K562 (cell line): ENCODE results near the gene SCN5A. TPM values are rescaled to one million over a fixed set of nuclear protein-coding genes. Genes with fewer than 3 reads are reported as not detected.

Source experiments
- ARHGAP35 ChIP-seq: fragments of 450-650 bp; IDR thresholded peaks from 2 replicates; pipeline ENCODE4 v1.6.1; 2018; ENCODE audit not compliant: partially characterized antibody
- CREM ChIP-seq: IDR thresholded peaks from 2 replicates; pipeline ENCODE4 v1.6.1; 2014; ENCODE audit warnings: antibody characterized with exemption, low read depth
- EHMT2 ChIP-seq: fragments of 450-650 bp; IDR thresholded peaks from 2 replicates; pipeline ENCODE4 v1.6.1; 2018; ENCODE audit warnings: antibody characterized with exemption
- HCFC1 ChIP-seq: IDR thresholded peaks from 2 replicates; pipeline ENCODE4 v1.6.1; 2012; ENCODE audit warnings: low read depth, low read length, improper control_type of control experiment
- HMG20B ChIP-seq: fragments of 250-450 bp; sonication (Bioruptor Pico); IDR thresholded peaks from 2 replicates; pipeline ENCODE4 v1.5.0; 2021; ENCODE audit warnings: mild to moderate bottlenecking
- MEIS2 ChIP-seq: fragments of 450-650 bp; IDR thresholded peaks from 2 replicates; pipeline ENCODE4 v1.6.1; 2014; ENCODE audit warnings: mild to moderate bottlenecking; ENCODE audit not compliant: partially characterized antibody
- NFYB ChIP-seq: IDR thresholded peaks from 2 replicates; pipeline ENCODE4 v1.6.1; 2011; ENCODE audit warnings: mild to moderate bottlenecking, moderate library complexity; ENCODE audit not compliant: insufficient read length; ENCODE audit errors: extremely low read depth
- RAD21 ChIP-seq, 2 experiments: fragments of 250-450 bp in 1 of 2; fragments of 450-650 bp in 1 of 2; sonication (Bioruptor Pico) in 1 of 2; formaldehyde crosslinking in 1 of 2; IDR thresholded peaks in 1 of 2; conservative IDR thresholded peaks in 1 of 2; 2 replicates each; pipeline versions ENCODE4 v1.4.0 to v1.8.0; 2020 to 2022; ENCODE audit warnings: mild to moderate bottlenecking in 2 of 2, moderate library complexity in 1 of 2
- TEAD4 ChIP-seq, 2 experiments: sonication (generic) in 1 of 2; formaldehyde crosslinking in 1 of 2; IDR thresholded peaks; 2 replicates each; pipeline versions ENCODE4 v1.6.1 to v1.8.0; 2012 to 2022; ENCODE audit warnings: borderline replicate concordance in 1 of 2, inconsistent platforms in 1 of 2, low read length in 1 of 2, mild to moderate bottlenecking in 1 of 2, missing genetic modification reagents in 1 of 2
- ZNF184 ChIP-seq: sonication (generic); formaldehyde crosslinking; IDR thresholded peaks from 2 replicates; pipeline ENCODE4 v1.5.0; 2020; ENCODE audit warnings: missing genetic modification reagents
- ZNF282 ChIP-seq: sonication (generic); formaldehyde crosslinking; IDR thresholded peaks from 2 replicates; pipeline ENCODE4 v1.8.1; 2023; ENCODE audit warnings: missing genetic modification reagents
- polyA plus RNA-seq, 8 experiments: library from polyadenylated mRNA; depleted of rRNA in 4 of 8; stranded (reverse) in 5 of 8; unstranded in 3 of 8; fragments of >200 nt; fragmentation: Nextera tagmentation in 2 of 8; fragmentation: Illumina TruSeq in 1 of 8; extraction: Ambion mirVana in 2 of 8; extraction: Trizol in 1 of 8; gene quantifications; 2 replicates each; pipeline versions ENCODE4 v1.2.1 to v1.2.3, GENCODE V29; 2011 to 2014; ENCODE audit warnings: inconsistent platforms in 1 of 8, missing spikeins in 1 of 8
- total RNA-seq, 7 experiments: library from RNA; depleted of rRNA in 6 of 7; stranded (reverse); fragments of >200 nt in 6 of 7; fragmentation: Illumina TruSeq in 2 of 7; extraction: Trizol in 2 of 7; gene quantifications; 2 replicates each; pipeline versions ENCODE4 v1.2.1 to v1.2.3, GENCODE V29; 2011 to 2021; ENCODE audit warnings: low replicate concordance in 1 of 7
- TF ChIP-seq, protein P1 (sequence below): IDR thresholded peaks from 2 replicates; pipeline ENCODE4 v1.6.1; 2011; ENCODE audit warnings: borderline replicate concordance, low read depth, mild to moderate bottlenecking, moderate library complexity, low read length; ENCODE audit not compliant: insufficient read depth, poor library complexity, severe bottlenecking
- TF ChIP-seq, protein P2 (sequence below): sonication (generic); formaldehyde crosslinking; IDR thresholded peaks from 2 replicates; pipeline ENCODE4 v1.8.0; 2022; ENCODE audit warnings: mild to moderate bottlenecking, low read depth, missing genetic modification reagents
- TF ChIP-seq, protein P3 (sequence below): fragments of 250-450 bp; sonication (Bioruptor Pico); IDR thresholded peaks from 2 replicates; pipeline ENCODE4 v1.8.0; 2022; ENCODE audit warnings: inconsistent platforms, mild to moderate bottlenecking, moderate library complexity, borderline replicate concordance
- TF ChIP-seq, protein P4 (sequence below), 2 experiments: fragments of 450-650 bp; formaldehyde crosslinking in 1 of 2; IDR thresholded peaks; 2 replicates each; pipeline versions ENCODE4 v1.4.0 to v1.6.1; 2014 to 2020; ENCODE audit warnings: mild to moderate bottlenecking in 2 of 2, borderline replicate concordance in 1 of 2, low read depth in 1 of 2

Gene SCN5A
- total and polyA plus RNA-seq, 9 of the 15 experiments (the other 6 are each of a cell fraction or from before 2014, with no cell fraction given), result 0.07 to 1.4 (median 0.21) TPM; not detected in 2

DNA sequence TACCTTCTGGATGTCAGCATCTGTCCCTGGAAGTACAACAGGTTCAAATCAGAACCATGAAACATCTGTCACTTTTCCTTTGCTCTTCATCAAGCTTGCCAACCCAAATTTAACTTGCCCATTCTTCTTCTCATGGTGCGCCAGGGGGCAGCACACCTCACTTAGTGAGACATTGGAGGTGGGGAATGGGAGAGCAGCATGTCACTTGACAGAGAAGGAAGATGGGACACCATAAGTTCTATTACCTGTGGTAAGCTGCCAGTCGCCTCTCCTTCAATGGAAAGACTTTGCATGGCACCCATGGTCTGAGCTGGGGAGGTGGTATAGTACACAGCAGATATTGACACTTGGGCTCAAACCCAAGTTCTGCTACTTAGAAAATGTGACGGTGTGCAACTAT, 2.9 kb downstream of the SCN5A start (continued):
- TF ChIP-seq, protein P1, sequence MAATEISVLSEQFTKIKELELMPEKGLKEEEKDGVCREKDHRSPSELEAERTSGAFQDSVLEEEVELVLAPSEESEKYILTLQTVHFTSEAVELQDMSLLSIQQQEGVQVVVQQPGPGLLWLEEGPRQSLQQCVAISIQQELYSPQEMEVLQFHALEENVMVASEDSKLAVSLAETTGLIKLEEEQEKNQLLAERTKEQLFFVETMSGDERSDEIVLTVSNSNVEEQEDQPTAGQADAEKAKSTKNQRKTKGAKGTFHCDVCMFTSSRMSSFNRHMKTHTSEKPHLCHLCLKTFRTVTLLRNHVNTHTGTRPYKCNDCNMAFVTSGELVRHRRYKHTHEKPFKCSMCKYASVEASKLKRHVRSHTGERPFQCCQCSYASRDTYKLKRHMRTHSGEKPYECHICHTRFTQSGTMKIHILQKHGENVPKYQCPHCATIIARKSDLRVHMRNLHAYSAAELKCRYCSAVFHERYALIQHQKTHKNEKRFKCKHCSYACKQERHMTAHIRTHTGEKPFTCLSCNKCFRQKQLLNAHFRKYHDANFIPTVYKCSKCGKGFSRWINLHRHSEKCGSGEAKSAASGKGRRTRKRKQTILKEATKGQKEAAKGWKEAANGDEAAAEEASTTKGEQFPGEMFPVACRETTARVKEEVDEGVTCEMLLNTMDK, result peak; percentile 91
- TF ChIP-seq ARHGAP35 (no peak), RAD21 (CRISPR knock-in tag; conservative IDR thresholded peaks at IDR 0.05 in 1 of 2, IDR thresholded peaks at IDR 0.05 in 1 of 2) (peak; percentile 77), ZNF184 (CRISPR knock-in tag) (no peak), TEAD4 (IDR thresholded peaks at IDR 0.05; ENCODE audit: low read length) (no peak), TEAD4 (CRISPR knock-in tag; IDR thresholded peaks at IDR 0.05; ENCODE audit: borderline replicate concordance) (no peak), ZNF282 (no peak), CREM (no peak), HCFC1 (no peak), EHMT2 (0 out of 2 replicates have a peak, but pooled peaks have one; percentile 33), NFYB (no peak), MEIS2 (no peak), HMG20B (CRISPR knock-in tag) (no peak)
- TF ChIP-seq, protein P2, sequence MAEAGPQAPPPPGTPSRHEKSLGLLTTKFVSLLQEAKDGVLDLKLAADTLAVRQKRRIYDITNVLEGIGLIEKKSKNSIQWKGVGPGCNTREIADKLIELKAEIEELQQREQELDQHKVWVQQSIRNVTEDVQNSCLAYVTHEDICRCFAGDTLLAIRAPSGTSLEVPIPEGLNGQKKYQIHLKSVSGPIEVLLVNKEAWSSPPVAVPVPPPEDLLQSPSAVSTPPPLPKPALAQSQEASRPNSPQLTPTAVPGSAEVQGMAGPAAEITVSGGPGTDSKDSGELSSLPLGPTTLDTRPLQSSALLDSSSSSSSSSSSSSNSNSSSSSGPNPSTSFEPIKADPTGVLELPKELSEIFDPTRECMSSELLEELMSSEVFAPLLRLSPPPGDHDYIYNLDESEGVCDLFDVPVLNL (CRISPR knock-in tag), result no peak
- TF ChIP-seq, protein P3, sequence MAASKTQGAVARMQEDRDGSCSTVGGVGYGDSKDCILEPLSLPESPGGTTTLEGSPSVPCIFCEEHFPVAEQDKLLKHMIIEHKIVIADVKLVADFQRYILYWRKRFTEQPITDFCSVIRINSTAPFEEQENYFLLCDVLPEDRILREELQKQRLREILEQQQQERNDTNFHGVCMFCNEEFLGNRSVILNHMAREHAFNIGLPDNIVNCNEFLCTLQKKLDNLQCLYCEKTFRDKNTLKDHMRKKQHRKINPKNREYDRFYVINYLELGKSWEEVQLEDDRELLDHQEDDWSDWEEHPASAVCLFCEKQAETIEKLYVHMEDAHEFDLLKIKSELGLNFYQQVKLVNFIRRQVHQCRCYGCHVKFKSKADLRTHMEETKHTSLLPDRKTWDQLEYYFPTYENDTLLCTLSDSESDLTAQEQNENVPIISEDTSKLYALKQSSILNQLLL (CRISPR knock-in tag), result no peak
- TF ChIP-seq, protein P4, sequence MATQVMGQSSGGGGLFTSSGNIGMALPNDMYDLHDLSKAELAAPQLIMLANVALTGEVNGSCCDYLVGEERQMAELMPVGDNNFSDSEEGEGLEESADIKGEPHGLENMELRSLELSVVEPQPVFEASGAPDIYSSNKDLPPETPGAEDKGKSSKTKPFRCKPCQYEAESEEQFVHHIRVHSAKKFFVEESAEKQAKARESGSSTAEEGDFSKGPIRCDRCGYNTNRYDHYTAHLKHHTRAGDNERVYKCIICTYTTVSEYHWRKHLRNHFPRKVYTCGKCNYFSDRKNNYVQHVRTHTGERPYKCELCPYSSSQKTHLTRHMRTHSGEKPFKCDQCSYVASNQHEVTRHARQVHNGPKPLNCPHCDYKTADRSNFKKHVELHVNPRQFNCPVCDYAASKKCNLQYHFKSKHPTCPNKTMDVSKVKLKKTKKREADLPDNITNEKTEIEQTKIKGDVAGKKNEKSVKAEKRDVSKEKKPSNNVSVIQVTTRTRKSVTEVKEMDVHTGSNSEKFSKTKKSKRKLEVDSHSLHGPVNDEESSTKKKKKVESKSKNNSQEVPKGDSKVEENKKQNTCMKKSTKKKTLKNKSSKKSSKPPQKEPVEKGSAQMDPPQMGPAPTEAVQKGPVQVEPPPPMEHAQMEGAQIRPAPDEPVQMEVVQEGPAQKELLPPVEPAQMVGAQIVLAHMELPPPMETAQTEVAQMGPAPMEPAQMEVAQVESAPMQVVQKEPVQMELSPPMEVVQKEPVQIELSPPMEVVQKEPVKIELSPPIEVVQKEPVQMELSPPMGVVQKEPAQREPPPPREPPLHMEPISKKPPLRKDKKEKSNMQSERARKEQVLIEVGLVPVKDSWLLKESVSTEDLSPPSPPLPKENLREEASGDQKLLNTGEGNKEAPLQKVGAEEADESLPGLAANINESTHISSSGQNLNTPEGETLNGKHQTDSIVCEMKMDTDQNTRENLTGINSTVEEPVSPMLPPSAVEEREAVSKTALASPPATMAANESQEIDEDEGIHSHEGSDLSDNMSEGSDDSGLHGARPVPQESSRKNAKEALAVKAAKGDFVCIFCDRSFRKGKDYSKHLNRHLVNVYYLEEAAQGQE (IDR thresholded peaks at IDR 0.05; ENCODE audit: borderline replicate concordance), result peak; percentile 64; the same call in 1 of the 2 replicates
- TF ChIP-seq, protein P4 (CRISPR knock-in tag; IDR thresholded peaks at IDR 0.05; ENCODE audit: low read depth), result no peak
